Measurements from ENCODE around the gene UBTD2. TPM values are rescaled to one million over a fixed set of nuclear protein-coding genes. Genes with fewer than 3 reads are reported as not detected.

The UBTD2 gene
- total RNA-seq, 2 donors from 2014 or later, result 13.5 to 20.8 TPM

DNA sequence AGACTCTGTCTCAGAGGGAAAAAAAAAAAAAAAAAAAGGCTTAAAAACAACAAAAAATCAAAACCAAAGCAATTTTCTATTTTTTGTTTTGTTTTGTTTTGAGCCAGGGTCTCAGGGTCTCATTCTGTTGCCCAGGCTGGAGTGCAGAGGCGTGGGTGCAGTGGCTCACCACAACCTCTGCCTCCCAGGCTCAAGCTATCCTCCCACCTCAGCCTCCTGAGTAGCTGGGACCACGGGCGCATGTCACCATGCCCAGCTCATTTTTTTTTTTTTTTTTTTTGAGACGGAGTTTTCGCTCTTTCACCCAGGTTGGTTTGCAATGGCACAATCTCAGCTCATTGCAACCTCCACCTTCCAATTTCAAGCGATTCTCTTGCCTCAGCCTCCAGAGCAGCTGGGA, 101.3 kb downstream of the UBTD2 start:
- Histone ChIP-seq H3K4me3 (no peak overlapping the region), H3K27ac (no peak overlapping the region), H3K27me3 (no peaks in the 10 kb centered on the region), H3K9me3 (no peaks in the 10 kb centered on the region), H3K4me1 (peaks cover 13% of the 10 kb centered on the region), H3K36me3 (replicated peaks in 1 of 2; ENCODE audit: insufficient read depth in 1 of 2, low read depth in 2 of 2) (no peaks in the 10 kb centered on the region)
- no peak for TF ChIP-seq POLR2A (IDR thresholded peaks at IDR 0.05)
- TF ChIP-seq, protein P1, sequence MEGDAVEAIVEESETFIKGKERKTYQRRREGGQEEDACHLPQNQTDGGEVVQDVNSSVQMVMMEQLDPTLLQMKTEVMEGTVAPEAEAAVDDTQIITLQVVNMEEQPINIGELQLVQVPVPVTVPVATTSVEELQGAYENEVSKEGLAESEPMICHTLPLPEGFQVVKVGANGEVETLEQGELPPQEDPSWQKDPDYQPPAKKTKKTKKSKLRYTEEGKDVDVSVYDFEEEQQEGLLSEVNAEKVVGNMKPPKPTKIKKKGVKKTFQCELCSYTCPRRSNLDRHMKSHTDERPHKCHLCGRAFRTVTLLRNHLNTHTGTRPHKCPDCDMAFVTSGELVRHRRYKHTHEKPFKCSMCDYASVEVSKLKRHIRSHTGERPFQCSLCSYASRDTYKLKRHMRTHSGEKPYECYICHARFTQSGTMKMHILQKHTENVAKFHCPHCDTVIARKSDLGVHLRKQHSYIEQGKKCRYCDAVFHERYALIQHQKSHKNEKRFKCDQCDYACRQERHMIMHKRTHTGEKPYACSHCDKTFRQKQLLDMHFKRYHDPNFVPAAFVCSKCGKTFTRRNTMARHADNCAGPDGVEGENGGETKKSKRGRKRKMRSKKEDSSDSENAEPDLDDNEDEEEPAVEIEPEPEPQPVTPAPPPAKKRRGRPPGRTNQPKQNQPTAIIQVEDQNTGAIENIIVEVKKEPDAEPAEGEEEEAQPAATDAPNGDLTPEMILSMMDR (IDR thresholded peaks at IDR 0.05), result no peak
- WGBS, 2 donors, result 97 to 99% methylated on average over 6 of the region's 6 CpGs
- intact Hi-C loops (cut with DNase I), result no loop called here
- ATAC-seq (no peak), DNase-seq (no peak)

DNA sequence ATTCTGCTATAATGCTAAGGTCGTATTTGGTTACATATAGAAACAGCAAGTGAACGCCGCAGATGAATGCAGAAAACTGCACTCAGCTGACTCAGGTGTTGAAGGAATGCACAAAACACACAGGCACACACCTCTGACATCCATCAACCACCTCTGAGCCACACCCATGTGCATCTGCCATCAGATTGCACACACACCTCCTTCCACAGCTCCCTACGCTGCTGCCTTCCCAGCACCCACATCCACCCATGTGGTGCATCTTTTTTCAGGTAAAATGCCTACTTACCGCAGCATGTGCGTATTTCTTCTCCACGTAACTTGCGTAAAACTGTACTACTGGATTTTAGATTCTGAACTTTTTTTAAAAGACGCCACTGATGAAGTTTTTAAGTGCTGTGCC, 102.6 kb downstream of the UBTD2 start:
- DNase-seq, result no peak
- ATAC-seq, result no peak
- Histone ChIP-seq H3K4me1 (no peaks in the 10 kb centered on the region), H3K27me3 (no peaks in the 10 kb centered on the region), H3K4me3 (no peak overlapping the region), H3K36me3 (replicated peaks in 1 of 2; ENCODE audit: insufficient read depth in 1 of 2, low read depth in 2 of 2) (no peaks in the 10 kb centered on the region), H3K9me3 (no peaks in the 10 kb centered on the region), H3K27ac (no peak overlapping the region)
- TF ChIP-seq POLR2A (IDR thresholded peaks at IDR 0.05), result no peak
- TF ChIP-seq, protein P1 (IDR thresholded peaks at IDR 0.05), result no peak
- WGBS, 2 donors, result 92 to 95% methylated on average over 9 of the region's 9 CpGs
- intact Hi-C loops (cut with DNase I), result no loop called here

DNA sequence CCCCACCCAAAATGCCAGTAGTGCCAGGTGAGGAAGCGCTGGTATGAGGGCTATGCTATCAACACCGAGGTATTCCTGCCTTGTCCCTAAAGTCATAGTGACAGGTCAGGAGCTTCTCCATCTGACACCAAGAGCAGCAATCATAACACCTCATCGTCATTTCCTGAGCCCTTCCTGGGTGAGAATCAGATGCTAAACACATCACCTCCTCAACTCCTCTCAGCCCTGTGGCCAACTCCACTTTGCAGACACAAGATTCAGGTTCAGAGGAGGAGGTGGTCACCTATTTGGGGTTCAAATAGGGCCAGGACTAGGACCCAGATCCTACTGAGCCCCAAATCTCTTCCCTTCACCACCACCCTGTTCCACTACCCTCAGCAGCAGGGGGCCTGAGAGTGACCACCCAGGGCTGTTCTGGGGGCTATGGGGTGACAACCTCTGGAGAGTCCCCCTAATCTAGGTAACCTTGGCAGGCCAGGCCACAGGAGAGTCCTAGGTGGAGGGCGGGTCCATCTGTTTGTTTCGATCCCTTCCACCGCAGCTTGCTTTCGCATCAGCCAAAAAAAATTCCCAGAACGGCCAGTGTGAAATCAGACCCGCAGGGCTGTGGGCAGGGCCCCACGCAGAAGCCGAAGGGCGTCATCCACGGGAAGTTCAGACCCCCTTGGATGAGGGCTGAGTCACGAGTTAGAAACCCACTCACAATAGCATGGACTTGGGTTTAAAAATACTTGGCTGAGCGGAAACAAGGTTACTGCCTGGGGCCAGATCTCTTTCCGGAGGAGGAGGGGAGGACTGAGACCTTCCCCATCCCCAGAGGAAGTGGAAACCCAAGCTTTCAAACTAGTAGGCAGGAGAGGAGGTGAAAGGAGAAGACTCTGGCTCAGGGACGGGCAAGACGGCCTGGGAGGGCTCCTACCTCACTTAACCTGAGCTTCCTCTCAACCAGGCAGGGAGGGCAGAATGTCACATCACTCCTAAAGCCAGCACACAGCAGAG, 104.3 kb downstream of the UBTD2 start:
- no peak overlapping the region for H3K4me3 ChIP-seq
- DNase-seq, result peak in 1 of 4 donors; percentile 25
- H3K4me1 ChIP-seq, result no peaks in the 10 kb centered on the region
- peak; percentile 43 for ATAC-seq
- peak overlapping the region in 2 of 4 donors; percentile 7 to 38 for H3K27ac ChIP-seq
- intact Hi-C loops (cut with DNase I), result no loop called here
- TF ChIP-seq, protein P1 (IDR thresholded peaks at IDR 0.05), result no peak
- TF ChIP-seq POLR2A (IDR thresholded peaks at IDR 0.05), result no peak
- no peaks in the 10 kb centered on the region for H3K36me3 ChIP-seq (replicated peaks in 1 of 2; ENCODE audit: insufficient read depth in 1 of 2, low read depth in 2 of 2)
- no peaks in the 10 kb centered on the region for H3K27me3 ChIP-seq
- H3K9me3 ChIP-seq, result no peaks in the 10 kb centered on the region
- 48 to 70% methylated on average over 18 of the region's 18 CpGs for WGBS, 2 donors

DNA sequence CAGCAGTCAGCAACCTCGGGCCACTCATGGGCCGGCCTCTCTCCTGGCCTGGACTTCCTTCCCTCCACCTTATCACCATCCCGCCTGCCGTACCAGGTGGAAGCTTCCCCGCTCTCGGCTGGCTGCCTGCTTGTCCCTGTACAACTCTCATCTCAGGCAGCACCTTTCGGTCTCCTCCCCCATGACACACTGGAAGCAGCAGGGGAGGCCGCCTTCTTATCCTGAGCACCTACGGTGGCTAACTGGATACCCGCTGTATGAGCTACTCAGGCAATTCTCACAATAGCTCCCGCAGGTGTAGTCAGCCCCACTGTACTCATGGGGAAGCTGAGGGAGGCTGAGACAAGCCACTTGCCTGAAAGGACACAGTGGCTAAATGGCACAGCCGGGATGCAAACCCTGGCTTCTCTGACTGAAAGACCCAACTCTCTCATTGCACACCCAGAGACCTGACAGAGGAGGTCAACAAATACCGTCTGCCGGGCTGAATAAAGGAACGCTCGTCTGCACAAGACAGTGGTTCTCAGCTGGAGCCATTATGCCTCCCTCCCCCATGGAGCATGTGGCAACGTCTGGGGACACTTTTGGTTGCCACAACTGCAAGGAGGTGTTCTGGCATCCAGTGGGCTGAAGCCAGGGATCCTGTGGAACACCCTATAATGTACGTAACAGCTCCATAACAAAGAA, 105.1 kb downstream of the UBTD2 start:
- peak in 2 of 4 donors; percentile 35 to 58 for DNase-seq
- no peaks in the 10 kb centered on the region for H3K36me3 ChIP-seq (replicated peaks in 1 of 2; ENCODE audit: insufficient read depth in 1 of 2, low read depth in 2 of 2)
- TF ChIP-seq, protein P1 (IDR thresholded peaks at IDR 0.05), result no peak
- no peak for TF ChIP-seq POLR2A (IDR thresholded peaks at IDR 0.05)
- H3K4me1 ChIP-seq, result no peaks in the 10 kb centered on the region
- H3K9me3 ChIP-seq, result no peaks in the 10 kb centered on the region
- intact Hi-C loops (cut with DNase I), result no loop called here
- no peak overlapping the region for H3K4me3 ChIP-seq
- ATAC-seq, result no peak
- 39 to 76% methylated on average over 9 to 18 of the region's 18 CpGs for WGBS, 2 donors
- H3K27me3 ChIP-seq, result no peaks in the 10 kb centered on the region
- no peak overlapping the region for H3K27ac ChIP-seq
